MM.1S (cell line): ENCODE data around the gene MPP1.

ENCODE experiments used
- CTCF ChIP-seq: fragments of 300-600 bp; sonication (generic); IDR thresholded peaks from 2 replicates; pipeline ENCODE4 v1.5.1; 2016; ENCODE audit warnings: antibody characterized with exemption, low read length, mixed read lengths
- EZH2 ChIP-seq: fragments of 300-600 bp; sonication (generic); optimal IDR thresholded peaks from 2 replicates; pipeline ENCODE3; 2017; ENCODE audit warnings: low read depth, mild to moderate bottlenecking, antibody characterized with exemption, low read length, mixed read lengths

DNA sequence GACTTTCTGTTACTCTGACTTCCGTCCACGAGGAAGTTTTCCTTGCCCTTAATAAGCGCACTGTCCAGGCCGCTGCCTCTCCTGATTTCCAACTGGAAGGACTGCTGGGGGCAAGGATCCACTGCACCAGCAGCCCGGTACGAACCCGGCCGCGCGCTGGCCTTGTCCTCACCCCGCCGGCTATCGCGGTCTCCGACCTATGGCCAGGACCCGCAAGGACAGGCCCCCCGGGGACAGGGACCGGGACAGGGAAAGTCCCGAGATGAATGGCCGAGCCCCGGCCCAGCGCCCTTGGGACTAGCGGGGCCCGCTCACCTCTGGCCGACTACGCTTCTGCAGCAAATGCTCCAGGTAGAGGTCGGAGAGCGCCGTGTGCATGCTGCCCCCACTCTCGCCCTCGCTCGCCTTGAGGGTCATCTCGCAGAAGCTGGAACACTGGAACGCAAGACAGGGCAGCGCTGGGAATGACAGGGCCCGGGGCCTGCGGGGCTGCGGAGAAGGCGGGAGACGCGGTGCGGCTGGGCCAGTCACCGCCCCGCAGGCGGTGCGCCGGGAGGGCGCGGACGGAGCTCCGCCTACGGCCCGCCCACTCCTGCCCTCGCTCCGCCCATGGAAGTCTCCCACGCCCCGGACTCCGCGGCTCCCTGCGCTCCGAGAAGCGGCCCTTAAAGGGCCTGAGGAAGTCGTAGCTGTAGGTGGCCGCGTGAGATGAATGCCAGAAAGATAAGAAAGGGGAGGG lies at the start of gene MPP1:
- TF ChIP-seq CTCF = no peak
- TF ChIP-seq EZH2 = no peak
